Stimulated activated CD4-positive, alpha-beta T cell treated with anti-CD3 and anti-CD28 coated beads, Interleukin-4, amount 100 ng/mL, for 24 hours (primary cell): ENCODE results near the gene MGAT5.

Experiments
- DNase-seq: peaks from one replicate; pipeline ENCODE4 v3.0.0-alpha.2; 2020

The MGAT5 gene

GRCh38 chr2:134407154-134407890 is 153.4 kb downstream of the MGAT5 start:
- no peak for DNase-seq

- DNase-seq: no peak
These were observed 154.5 kb downstream of the MGAT5 start for GRCh38 chr2:134408386-134408785.

DNA sequence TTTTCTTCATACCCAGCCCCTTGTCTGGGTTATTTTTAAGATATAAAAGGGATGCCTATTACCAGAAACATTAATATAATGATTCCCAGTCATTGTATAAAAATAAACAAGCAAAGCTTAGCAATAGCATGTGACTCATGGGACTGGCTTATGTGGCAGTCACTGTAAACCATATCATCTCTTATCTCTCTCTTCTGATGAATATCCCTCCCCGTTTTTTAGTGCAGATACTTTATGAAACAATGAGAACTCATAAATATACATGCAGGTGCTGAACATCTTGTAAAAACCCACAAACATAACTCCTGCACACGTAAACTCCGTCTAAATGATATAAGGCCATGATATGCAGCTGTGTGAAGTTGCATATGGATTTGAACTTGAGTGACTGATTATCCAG is 154.9 kb downstream of the MGAT5 start:
- DNase-seq: no peak

GRCh38 chr2:134410006-134410405 is 156.1 kb downstream of the MGAT5 start:
- no peak for DNase-seq

GRCh38 chr2:134410831-134411231 is 157.0 kb downstream of the MGAT5 start:
- DNase-seq: no peak

DNA sequence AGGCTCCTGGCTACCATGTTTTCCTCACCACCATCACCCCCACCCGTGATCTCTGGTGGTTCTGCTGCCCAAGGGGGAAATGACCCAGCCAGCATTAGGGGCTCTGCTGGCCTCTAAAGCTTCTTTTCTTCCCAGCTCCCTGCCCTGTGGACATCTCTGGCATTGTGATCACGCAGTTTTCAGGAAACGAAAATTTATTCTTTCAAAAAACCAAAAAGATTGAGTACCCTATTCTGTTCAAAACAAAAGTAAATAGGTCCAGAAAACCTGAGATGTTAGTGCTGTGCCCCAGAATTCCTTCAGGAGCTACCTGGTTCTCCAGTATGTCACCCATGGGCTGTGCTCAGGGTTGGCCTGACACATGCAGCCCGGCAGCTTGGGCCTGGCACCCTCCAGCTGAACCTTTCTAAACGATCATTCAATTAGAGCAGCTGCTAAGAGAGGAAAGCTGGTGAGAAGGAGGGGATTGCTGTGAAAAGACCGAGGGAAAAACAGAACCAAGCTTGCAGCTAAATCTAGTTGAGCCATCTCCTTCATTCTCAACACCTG is 157.5 kb downstream of the MGAT5 start:
- DNase-seq: no peak

DNA sequence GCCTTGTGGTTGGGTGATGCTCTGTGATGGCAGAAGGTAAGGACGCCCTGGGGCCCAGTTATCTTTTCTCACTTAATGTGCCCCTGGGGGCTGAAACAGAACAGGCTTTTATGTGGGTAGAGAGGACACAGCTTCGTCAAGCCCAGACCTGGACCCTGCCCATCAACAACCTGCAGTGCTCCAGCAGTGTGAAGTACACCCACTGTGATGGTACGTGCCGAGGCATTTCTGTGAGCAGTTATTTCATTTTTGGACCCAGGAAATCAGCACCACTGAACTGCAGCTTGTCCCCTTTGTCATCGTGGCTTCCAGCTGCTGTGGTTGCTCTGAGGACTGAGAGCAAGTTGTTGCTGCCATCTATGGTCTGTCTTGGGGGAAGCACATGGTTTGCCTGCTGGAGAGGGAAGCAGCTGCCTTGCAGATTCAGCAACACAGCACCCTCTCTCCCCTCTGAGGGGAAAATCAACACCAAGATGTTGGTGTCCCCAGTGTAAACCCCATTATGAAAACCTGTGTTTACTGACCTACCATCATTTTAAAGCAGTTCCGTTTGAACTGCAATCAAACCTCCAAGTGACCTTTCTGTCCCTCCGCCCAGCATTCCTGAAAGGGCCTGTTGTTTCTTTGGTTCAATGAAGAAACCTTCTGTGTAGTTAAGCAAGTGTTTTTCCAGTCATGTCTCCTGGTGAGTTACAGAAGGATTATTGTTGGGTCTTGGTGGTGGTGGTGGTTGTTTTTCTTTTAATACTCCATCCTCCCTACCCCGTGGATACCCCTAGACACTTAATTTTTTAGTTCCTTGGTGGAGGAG is 158.2 kb downstream of the MGAT5 start:
- DNase-seq: peak; percentile 70

DNA sequence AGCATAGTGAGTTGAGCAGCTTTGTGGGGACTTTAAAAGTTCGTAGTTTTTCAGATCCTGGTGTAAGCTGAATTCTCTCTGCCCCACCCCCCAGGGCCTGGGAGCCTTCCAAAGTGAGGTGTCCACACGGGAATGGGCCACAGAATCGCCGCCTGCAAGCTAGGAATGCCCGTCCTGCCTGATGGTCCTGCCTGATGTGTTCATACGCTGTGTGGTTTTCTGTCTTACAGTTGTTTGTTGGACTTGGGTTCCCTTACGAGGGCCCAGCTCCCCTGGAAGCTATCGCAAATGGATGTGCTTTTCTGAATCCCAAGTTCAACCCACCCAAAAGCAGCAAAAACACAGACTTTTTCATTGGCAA is 158.7 kb downstream of the MGAT5 start:
- no peak for DNase-seq

DNA sequence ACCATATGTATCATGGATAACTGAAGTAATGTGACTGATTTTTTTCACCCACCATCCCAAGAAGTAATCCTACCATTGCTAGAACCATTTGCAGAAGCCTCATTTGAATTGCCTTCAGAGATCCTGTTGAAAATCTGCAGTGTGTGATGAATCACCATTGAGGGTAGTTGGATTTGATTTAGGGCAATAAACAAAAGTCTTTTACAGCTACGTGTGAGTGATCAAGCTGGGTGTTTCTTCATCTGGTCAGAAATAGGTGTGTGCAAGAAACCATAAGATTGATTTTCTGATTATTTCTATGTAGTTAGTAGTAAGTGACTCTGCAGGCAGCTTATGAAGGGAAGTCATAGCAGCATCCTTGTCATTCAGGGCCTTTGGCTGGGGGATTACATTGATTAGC is 159.6 kb downstream of the MGAT5 start:
- DNase-seq: no peak

- DNase-seq: no peak
These were observed 160.0 kb downstream of the MGAT5 start for GRCh38 chr2:134413912-134414311.

DNA sequence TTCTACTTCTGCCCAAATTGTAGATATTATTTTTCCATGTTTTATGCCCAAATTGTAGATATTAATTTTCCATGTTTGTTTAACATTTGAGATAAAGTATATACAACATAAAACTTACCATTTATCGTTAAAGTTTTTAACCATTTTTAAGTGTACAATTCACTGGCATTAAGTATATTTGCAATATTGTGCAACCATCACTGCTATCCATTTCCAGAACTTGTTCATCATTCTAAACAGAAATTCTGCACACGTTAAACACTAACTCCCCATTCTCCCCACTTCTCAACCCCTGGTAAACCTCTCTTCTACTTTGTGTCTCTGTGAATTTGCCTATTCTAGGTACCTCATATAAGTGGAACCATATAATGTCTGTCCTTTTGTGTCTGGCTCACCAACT is 162.1 kb downstream of the MGAT5 start:
- no peak for DNase-seq

DNA sequence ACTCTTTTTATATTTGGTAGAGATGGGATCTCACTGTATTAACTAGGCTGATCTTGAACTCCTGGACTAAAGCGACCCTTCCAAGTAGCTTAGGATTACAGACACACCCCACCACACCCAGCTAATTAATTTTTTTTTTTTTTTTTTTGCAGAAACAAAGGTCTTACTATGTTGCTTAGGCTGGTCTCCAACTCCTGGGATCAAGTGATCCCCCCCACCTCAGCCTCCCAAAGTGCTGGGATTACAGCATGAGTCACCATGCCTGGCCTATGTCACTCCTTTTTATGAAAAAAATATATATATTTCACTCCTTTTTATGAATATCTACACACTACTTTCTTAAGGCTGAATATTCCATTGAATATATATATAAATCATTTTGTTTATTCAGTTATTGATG is 162.8 kb downstream of the MGAT5 start:
- DNase-seq: no peak

DNA sequence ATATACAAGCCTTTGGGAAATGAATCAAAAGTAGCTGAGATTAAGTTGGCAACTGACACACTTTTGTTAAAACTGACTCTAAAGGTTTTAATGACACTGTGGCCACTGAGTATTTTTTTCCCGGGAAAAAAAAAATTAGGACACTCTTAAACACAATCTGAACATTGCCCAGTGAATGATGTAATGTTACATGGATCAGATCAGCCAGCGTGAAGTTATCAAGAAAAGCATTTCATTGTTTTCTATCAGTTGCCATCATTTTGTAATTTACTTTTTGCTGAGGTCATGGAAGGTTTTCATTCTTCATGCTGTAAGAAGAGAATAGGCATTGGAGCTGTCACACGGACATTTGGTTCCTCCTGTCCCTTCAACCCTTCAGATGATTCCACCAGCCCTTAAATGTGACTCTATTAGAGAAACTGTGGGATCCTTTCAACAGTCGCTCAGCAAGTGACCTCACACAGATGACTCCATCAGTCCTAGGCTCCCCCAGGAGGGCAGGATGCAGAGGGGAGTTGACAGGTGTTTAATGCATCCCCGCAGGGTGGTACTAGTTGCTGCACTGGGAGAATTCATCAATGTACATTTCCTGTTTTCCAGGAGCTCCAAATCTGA is 164.2 kb downstream of the MGAT5 start:
- DNase-seq: no peak

- DNase-seq: no peak
These were observed 166.4 kb downstream of the MGAT5 start for GRCh38 chr2:134420259-134420658.

DNA sequence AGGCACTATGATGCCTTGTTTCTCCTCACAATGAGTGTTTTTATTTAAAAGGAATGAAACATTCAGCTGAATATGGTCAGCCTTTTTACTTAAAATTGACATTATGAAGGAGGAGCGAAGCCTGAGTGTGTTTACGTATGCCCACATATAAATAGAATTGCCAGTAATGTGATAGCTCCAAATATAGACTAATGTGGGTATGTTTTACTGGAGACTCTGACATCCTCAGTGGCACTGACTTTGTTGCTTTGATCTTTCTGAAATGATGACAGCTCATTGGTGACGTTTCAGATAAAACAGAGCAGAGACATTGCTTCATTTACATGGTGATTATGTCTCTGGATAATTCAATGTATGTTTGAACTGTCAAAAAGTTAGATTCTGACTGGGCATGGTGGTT is 167.0 kb downstream of the MGAT5 start:
- DNase-seq: no peak

DNA sequence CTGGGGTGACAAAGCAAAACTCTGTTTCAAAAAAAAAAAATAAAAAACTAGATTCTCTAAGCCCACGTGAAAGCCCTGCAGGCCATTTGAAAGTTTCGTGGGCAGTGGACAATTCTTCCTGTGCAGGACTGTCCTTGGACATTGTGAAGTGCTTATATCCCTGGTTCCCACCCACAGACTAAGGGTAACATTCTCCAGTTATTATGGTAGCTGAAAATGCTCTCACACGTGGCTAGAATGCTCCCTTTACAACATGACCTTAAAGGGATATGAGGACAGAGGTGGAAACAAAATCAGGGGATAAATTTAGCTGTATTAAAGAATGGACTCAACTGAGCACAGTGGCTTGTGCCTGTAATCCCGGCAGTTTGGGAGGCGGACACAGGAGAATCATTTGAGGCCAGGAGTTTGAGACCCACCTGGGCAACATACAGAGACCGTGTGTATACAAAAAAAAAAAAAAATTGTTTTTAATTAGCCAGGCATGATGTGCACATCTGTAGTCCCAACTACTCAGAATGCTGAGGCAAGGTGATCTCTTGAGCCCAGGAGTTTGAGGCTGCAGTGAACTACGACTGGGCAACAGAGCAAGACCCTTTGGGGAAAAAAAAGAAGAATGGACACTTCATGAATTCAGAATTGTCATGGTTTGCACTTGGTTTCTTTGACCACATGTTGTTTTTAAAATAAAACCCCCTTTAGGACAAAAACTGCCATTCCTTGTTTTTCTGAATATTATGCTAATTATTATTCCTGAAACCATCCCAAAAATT is 167.9 kb downstream of the MGAT5 start:
- DNase-seq: no peak

- DNase-seq: no peak
These were observed 172.0 kb downstream of the MGAT5 start for GRCh38 chr2:134425724-134426496.

GRCh38 chr2:134426721-134427120 is 172.8 kb downstream of the MGAT5 start:
- no peak for DNase-seq

- DNase-seq: no peak
These were observed 176.0 kb downstream of the MGAT5 start for GRCh38 chr2:134429886-134430285.

GRCh38 chr2:134431838-134432434 is 178.1 kb downstream of the MGAT5 start:
- DNase-seq: no peak

GRCh38 chr2:134432435-134432883 is 178.6 kb downstream of the MGAT5 start:
- DNase-seq: no peak

DNA sequence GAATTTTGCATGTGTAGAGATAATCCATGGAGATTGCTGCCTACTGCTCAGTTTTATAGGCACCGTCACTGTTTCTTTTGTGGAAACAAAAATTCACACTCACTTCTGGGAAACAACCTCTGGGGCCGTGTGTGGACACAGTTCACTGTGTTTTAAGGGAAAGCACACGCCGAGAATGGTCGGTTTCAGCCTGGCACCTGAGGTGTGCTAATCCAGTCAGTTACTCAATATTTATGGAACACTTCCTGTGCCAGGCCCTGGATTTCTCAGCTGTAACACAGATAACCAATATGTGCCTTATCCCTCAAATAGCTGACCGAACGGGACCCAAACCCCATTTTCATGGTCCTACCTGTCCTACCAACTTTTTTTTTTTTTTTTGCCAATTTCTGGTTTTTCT is 179.6 kb downstream of the MGAT5 start:
- no peak for DNase-seq
